IPS-15b (cell line): Measurements from ENCODE around the gene ARHGAP22.

Experiments
- H3K27me3 ChIP-seq: one replicate; pipeline ENCODE4 v1.6.1; 2013; ENCODE audit warnings: low read length; ENCODE audit not compliant: control insufficient read depth, insufficient read depth
- H3K36me3 ChIP-seq: one replicate; pipeline ENCODE4 v1.6.1; 2013; ENCODE audit warnings: low read length; ENCODE audit not compliant: control insufficient read depth, insufficient read depth
- H3K4me1 ChIP-seq: one replicate; pipeline ENCODE4 v1.6.1; 2013; ENCODE audit warnings: mild to moderate bottlenecking, low read length; ENCODE audit not compliant: control insufficient read depth, insufficient read depth
- H3K4me3 ChIP-seq: one replicate; pipeline ENCODE4 v1.5.1; 2013; ENCODE audit warnings: low read depth, low read length
- H3K9ac ChIP-seq: one replicate; pipeline ENCODE4 v1.6.1; 2013; ENCODE audit warnings: low read depth, mild to moderate bottlenecking, low read length
- H3K9me3 ChIP-seq: one replicate; pipeline ENCODE4 v1.6.1; 2013; ENCODE audit warnings: mild to moderate bottlenecking, low read length; ENCODE audit not compliant: control insufficient read depth, insufficient read depth

ARHGAP22 gene

GRCh38 chr10:48640326-48640725 lies 35.5 kb upstream of the ARHGAP22 start:
- no peak overlapping the region for H3K4me3 ChIP-seq
- no peaks in the 10 kb centered on the region for H3K27me3 ChIP-seq
- H3K9me3 ChIP-seq: no peaks in the 10 kb centered on the region
- no peaks in the 10 kb centered on the region for H3K36me3 ChIP-seq
- no peak overlapping the region for H3K9ac ChIP-seq
- H3K4me1 ChIP-seq: no peaks in the 10 kb centered on the region

- no peaks in the 10 kb centered on the region for H3K36me3 ChIP-seq
- H3K9ac ChIP-seq: no peak overlapping the region
- H3K9me3 ChIP-seq: no peaks in the 10 kb centered on the region
- no peaks in the 10 kb centered on the region for H3K27me3 ChIP-seq
- H3K4me1 ChIP-seq: no peaks in the 10 kb centered on the region
- H3K4me3 ChIP-seq: no peak overlapping the region
Measured at GRCh38 chr10:48639632-48640031, 34.8 kb upstream of the ARHGAP22 start.

GRCh38 chr10:48638739-48639527 lies 34.1 kb upstream of the ARHGAP22 start:
- H3K4me3 ChIP-seq: no peak overlapping the region
- no peaks in the 10 kb centered on the region for H3K4me1 ChIP-seq
- no peaks in the 10 kb centered on the region for H3K9me3 ChIP-seq
- no peak overlapping the region for H3K9ac ChIP-seq
- no peaks in the 10 kb centered on the region for H3K36me3 ChIP-seq
- H3K27me3 ChIP-seq: no peaks in the 10 kb centered on the region

GRCh38 chr10:48638158-48638557 lies 33.3 kb upstream of the ARHGAP22 start:
- H3K27me3 ChIP-seq: no peaks in the 10 kb centered on the region
- no peaks in the 10 kb centered on the region for H3K9me3 ChIP-seq
- H3K36me3 ChIP-seq: no peaks in the 10 kb centered on the region
- H3K9ac ChIP-seq: no peak overlapping the region
- no peak overlapping the region for H3K4me3 ChIP-seq
- H3K4me1 ChIP-seq: no peaks in the 10 kb centered on the region

- Histone ChIP-seq H3K36me3 (no peaks in the 10 kb centered on the region), H3K4me1 (no peaks in the 10 kb centered on the region), H3K9ac (no peak overlapping the region), H3K4me3 (no peak overlapping the region), H3K27me3 (no peaks in the 10 kb centered on the region), H3K9me3 (no peaks in the 10 kb centered on the region)
Measured at GRCh38 chr10:48636901-48637300, 32.0 kb upstream of the ARHGAP22 start.

- Histone ChIP-seq H3K36me3 (no peaks in the 10 kb centered on the region), H3K4me1 (no peaks in the 10 kb centered on the region)
Measured at GRCh38 chr10:48636231-48636630, 31.4 kb upstream of the ARHGAP22 start.

GRCh38 chr10:48634984-48635557 lies 30.2 kb upstream of the ARHGAP22 start:
- Histone ChIP-seq H3K4me1 (no peaks in the 10 kb centered on the region), H3K27me3 (no peaks in the 10 kb centered on the region), H3K9me3 (no peaks in the 10 kb centered on the region), H3K9ac (no peak overlapping the region), H3K4me3 (no peak overlapping the region), H3K36me3 (no peaks in the 10 kb centered on the region)

More at GRCh38 chr10:48636231-48636630, 31.4 kb upstream of the ARHGAP22 start:
- H3K4me3 ChIP-seq: no peak overlapping the region
- H3K9ac ChIP-seq: no peak overlapping the region
- no peaks in the 10 kb centered on the region for H3K9me3 ChIP-seq
- H3K27me3 ChIP-seq: no peaks in the 10 kb centered on the region

- H3K4me1 ChIP-seq: no peaks in the 10 kb centered on the region
- no peak overlapping the region for H3K4me3 ChIP-seq
- no peak overlapping the region for H3K9ac ChIP-seq
- no peaks in the 10 kb centered on the region for H3K36me3 ChIP-seq
- H3K27me3 ChIP-seq: no peaks in the 10 kb centered on the region
- no peaks in the 10 kb centered on the region for H3K9me3 ChIP-seq
Measured at GRCh38 chr10:48634198-48634983, 29.5 kb upstream of the ARHGAP22 start.

GRCh38 chr10:48633381-48634197 lies 28.7 kb upstream of the ARHGAP22 start:
- Histone ChIP-seq H3K27me3 (no peaks in the 10 kb centered on the region), H3K9me3 (no peaks in the 10 kb centered on the region), H3K4me1 (no peaks in the 10 kb centered on the region), H3K4me3 (no peak overlapping the region), H3K9ac (no peak overlapping the region), H3K36me3 (no peaks in the 10 kb centered on the region)

- Histone ChIP-seq H3K27me3 (no peaks in the 10 kb centered on the region), H3K4me3 (no peak overlapping the region), H3K36me3 (no peaks in the 10 kb centered on the region), H3K9me3 (no peaks in the 10 kb centered on the region), H3K9ac (no peak overlapping the region), H3K4me1 (no peaks in the 10 kb centered on the region)
Measured at GRCh38 chr10:48632166-48632565, 27.3 kb upstream of the ARHGAP22 start.

GRCh38 chr10:48627984-48628609 lies 23.2 kb upstream of the ARHGAP22 start:
- Histone ChIP-seq H3K9ac (no peak overlapping the region), H3K4me3 (no peak overlapping the region), H3K36me3 (no peaks in the 10 kb centered on the region), H3K9me3 (no peaks in the 10 kb centered on the region), H3K4me1 (no peaks in the 10 kb centered on the region), H3K27me3 (no peaks in the 10 kb centered on the region)
